Measurements from ENCODE around the gene NOTCH3.

Gene NOTCH3

DNA sequence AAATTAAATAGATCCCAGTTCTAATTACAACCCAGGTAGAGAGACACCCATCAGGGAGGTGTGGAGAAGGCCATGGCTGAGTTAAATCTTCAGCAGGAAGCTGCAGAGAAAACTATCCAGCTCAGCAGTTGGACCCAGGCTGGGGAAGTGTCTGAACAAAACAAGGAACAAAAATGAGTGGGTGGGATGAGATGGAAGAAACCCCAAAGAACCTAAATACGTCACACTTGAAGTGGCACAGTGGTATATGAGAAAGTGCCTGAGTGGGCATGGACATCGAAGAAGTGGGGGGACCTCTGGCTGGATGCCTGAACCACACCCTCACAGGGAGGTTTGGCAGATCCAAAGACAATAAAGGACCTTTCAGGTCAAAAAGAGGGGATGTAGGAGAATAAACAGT lies 35.0 kb upstream of the NOTCH3 start:
- no peak for DNase-seq (ENCODE audit: low spot score)

DNA sequence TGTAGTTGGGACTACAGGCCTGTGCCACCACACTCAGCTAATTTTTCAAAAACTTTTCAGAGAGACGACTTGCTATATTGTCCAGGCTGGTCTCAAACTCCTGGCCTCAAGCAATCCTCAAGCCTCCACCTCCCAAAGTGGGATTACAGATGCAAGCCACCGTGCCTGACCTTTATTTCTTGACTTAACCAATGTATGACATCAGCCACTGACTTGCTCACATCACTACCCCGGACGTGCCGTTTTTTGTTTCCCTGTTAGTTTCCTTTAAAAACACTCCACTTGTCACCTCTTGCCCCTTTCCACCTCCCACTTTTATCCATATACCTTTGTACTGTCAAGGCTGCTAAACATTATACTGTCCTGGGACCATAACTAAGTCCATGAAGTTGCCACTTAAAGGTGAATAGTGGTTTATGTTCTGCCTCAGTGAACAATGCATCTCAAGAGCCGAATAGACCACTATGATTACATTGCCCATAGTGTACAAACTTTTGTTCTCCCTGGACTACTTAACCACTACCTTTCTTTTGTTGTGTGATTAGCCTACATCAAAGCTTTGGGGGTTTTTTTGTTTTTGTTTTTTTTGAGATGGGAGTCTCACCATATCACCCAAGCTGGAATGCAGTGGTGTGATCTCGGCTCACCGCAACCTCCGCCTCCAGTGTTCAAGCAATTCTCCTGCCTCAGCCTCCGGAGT lies 33.8 kb upstream of the NOTCH3 start:
- no peak for DNase-seq (ENCODE audit: low spot score)

DNA sequence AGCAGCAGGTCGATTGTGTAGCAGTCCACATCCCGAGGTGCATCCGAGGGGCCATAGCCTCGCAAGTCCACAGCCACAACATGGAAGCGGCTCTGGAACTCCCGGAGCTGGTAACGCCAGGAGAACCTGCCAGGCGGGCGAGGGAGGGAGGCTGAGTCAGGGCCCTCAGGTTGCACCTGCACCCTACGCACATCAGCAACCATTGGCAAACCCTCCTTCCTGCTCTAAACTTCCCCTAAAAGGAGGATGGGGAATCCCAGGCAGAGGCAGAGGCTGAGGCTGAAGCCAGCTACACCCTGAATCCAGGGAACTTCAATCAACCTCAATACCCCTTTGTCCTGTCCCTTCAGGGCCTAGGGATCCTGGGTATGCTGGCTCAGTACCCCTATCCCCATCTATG lies 30.5 kb upstream of the NOTCH3 start:
- no peak for DNase-seq (ENCODE audit: low spot score)

DNA sequence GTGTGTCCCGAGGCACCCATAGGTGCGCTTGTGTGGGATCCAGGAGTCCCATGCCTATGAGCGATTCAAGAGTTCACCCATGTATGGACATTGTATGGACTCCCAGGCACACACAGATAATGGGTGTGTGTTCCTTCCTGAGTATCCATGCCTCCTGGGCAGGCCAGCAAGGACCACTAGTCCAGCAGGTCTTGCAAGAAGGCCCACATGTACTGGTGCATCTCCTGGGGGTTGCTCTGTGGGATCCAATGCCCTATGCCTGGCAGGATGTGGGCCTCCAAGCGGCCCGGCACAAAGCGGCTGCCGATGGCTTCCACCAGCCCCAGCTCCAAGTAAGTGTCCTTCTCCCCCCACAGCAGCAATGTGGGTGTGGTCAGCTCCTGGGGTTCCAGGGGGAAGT lies 26.5 kb upstream of the NOTCH3 start:
- no peak for DNase-seq (ENCODE audit: low spot score)

DNA sequence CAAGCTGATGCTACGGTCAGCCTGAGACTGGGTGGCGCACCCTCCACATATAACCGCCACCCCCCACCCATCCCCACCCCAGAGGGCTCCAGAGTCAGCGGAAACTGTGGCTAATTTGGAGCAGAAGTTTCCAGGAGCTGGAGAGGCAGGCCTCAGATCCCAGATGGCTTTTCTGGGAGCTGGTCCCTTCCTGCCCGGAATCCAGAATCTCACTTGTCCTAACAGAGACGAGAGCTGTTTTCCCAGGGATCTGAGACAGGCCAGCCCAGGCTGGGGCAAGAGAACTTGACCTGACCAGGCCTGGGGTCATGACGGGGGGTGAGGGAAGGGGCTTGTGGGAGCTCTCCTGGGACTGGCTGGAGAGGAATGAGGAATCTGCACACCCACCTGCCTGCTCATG lies 25.0 kb upstream of the NOTCH3 start:
- no peak for DNase-seq (ENCODE audit: low spot score)

DNA sequence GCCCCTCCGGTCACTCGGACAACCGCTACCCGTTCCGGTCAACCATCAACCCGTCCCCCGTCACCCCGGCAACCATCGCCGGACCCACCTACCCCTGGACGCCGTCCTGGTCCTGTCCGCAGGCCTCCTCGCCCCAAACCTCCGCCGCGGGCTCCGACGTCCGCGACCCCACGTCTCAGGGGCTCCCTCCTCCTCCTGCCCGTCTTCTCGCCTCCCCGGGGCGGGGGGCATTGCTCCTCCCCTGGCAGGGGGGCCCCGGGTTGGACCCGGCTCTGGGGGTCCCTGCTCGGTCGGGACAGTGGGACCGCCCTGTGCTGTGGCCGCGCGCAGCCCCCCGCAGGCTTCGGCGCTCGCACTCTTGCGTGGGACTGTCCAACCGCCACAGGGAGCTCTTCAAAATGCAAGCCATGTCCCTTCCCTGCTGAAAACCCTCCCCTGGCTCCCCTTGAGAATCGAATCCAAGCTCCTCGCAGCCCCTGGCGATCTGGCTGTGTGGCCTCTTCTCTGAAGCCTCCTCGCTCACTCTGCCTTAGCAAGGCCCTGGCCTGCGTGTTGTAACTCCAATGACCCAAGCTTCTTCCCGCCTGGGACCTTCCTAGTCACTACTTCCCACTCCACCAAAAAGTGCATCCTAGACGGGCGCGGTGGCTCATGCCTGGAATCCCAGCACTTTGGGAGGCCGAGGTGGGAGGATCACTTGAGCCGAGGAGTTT lies 23.0 kb upstream of the NOTCH3 start:
- DNase-seq (ENCODE audit: low spot score): no peak

DNA sequence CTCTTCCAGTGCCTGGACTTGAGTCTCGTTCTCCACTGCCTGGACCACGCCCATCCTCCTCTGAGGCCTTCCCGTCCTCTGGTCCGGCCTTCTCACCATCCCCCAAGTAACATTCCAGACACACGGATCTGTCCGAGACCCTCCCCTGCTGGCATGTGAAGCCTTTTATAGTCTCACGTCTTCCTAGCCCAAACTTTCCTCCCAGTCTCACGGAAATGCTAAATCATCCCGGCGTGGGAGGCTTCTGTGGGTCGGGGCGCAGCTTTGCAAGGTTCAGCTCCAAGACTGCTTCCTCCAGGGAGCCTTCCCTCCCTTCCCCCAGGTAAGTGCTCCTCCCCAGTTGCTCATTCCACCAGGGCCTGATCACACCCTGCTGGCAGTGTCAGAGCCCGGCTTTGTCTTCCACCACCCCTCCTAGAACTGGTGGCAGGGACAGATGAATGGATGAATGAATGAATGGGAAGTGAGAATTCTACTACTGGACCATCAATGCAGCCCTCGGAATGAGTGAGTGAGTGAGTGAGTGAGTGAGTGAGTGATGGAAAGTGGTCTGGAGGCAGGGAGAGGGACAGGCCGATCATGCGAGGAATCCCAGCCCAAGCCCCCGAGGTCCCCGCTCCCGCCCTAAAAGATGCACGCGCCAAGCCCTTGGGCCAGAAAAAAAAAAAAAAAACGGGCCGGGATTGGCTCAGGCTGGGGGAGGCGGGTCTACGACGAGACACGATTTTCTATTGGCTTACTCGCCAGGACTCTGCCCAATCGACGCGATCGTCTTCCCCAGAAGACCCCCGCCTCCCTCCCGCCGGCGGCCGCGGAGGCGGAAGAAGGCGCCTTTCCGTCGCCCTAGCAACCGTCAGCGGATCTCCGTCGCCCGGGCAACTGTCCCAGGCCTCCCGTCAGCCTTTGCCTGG lies 22.2 kb upstream of the NOTCH3 start:
- peak; percentile 99 for DNase-seq (ENCODE audit: low spot score)

DNA sequence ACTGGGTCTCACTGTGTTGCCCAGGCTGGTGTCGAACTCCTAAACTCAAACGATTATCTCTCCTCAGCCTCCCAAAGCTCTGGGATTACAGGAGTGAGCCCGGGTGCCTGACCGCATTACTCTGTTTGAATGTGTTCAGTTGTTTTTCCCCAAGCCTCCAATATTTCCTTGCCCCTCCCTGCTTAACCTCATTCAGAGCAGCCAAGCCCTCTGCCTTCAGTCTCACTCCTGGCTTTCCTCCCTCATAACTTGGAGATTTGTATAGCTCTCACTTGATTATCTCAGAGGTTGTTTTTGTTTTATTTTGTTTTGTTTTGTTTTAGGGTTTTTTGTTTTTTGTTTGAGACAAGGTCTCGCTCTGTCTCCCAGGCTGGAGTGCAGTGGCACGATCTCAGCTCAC lies 20.0 kb upstream of the NOTCH3 start:
- no peak for DNase-seq (ENCODE audit: low spot score)

DNA sequence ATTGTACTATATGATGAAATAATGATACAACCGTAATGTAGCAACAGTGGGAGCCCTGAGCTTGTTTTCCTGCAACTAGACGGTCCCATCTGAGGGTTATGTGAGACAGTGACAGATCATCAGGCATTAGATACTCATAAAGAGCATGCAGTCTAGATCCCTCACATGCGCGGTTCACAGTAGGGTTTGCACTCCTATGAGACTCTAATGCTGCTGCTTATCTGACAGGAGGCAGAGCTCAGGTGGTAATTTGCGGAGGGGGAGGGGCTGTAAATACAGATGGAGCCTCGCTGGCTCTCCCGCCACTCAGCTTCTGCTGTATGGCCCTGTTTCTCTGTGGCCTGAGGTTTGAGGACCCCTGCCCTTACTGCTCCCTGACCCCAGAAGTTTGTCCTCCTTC lies 17.7 kb upstream of the NOTCH3 start:
- no peak for DNase-seq (ENCODE audit: low spot score)

DNA sequence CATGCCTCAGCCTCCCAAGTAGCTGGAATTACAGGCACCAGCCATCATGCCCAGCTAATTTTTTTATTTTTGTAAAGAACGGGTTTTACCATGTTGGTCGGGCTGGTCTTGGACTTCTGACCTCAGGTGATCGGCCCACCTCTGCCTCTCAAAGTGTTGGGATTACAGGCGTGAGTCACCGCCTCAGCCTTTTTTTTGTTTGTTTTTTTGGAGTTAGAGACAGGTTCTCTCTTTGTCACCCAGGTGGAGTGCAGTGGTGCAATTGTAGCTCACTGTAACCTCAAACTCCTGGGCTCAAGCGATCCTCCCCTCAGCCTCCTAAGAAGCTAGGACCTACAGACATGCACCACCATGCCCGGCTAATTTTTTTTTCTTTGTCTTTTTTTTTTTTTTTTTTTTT lies 15.6 kb upstream of the NOTCH3 start:
- no peak for DNase-seq (ENCODE audit: low spot score)

DNA sequence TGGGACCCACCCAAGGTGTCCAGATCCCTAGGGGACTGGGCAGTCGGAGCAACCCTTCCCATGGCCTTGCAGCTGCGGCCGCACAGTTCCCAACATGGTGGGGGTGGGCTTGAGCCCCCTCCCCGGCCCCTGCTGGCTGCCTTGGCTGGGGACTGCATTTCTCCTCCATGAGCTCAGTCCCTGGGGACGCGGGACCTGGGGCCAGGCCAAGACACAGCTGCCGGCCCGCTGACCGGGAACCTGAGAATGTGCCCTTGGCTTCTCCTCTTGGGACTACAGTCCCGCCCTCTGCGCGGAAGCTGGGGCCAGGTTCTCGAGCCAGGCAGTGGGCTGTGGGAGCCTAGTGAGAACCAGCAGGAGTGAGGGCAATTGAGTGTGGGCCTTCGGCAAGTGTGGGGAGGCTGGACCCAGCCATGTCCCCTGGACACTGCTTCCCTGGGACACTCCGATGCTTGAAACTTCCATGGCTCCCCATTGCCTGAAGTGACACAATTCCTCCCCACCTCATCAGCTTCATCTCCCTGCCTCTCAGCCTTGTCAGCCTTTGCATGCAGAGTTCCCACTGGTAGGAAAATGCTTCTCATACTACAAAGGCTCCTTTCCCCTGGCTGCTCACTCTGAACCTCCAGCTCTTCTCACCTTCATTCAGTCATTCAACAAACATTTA lies 13.1 kb upstream of the NOTCH3 start:
- no peak for DNase-seq (ENCODE audit: low spot score)

DNA sequence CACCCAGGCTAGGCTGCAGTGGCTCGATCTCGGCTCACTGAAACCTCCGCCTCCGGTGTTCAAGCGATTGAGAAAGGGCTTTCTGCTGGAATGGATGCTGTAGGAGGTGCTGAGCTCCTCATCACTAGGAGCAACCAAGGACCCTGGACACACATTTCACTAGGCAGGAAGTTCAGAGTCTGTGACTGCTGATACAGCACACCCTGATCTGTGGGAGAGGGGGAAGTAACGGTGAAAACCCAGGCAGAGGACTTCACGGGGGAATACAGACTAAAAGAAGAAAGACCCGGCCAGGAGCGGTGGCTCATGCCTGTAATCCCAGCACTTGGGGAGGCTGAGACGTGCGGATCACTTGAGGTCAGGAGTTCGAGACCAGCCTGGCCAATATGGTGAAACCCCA lies 11.9 kb upstream of the NOTCH3 start:
- no peak for DNase-seq (ENCODE audit: low spot score)

DNA sequence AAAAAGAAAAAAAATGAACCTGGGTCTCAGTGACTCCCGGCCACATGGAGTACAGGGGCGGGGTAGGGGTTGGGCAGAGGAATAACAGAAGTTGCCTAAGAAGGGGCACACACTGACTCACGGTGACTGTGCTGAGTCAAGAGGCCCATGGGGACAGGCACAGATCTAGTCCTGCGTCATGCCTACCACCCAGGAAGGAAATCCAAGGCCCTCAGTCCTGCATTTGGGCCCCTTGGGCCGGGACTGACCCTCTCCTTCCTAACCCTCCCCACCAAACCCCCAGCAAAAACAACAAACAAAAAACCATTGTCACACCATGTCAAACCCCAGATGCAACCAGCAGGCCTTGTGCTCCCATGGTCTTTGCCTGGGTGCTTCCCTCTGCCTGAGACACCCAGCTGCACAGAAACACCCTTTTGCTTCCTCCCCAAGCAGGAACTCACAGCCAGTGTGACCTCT lies 9.6 kb upstream of the NOTCH3 start:
- no peak for DNase-seq (ENCODE audit: low spot score)

DNA sequence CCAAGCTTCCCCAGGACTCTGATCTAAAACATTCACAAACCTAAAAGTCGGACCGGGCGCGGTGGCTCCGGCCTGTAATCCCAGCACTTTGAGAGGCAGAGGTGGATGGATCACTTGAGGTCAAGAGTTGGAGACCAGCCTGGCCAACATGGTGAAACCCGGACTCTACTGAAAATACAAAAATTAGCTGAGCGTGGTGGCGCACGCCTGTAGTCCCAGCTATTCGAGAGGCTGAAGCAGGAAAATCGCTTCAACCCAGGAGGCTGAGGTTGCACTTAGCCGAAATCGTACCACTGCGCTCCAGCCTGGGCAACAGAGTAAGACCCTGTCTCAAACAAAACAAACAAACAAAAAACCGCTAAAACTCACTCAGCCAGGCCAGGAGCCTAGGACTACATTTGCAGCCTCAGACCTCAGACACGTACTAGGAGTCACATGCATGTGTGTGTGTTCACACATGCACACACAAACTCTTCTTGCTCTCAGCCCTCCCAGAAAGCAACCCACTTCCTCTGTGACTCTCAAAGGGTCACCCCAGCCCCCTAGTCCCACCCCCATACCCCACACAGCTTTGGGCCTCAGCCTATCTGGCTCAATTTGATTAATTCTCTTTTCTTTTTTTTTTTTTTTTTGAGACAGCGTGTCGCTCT lies 704 bp upstream of the NOTCH3 start:
- no peak for DNase-seq (ENCODE audit: low spot score)

DNA sequence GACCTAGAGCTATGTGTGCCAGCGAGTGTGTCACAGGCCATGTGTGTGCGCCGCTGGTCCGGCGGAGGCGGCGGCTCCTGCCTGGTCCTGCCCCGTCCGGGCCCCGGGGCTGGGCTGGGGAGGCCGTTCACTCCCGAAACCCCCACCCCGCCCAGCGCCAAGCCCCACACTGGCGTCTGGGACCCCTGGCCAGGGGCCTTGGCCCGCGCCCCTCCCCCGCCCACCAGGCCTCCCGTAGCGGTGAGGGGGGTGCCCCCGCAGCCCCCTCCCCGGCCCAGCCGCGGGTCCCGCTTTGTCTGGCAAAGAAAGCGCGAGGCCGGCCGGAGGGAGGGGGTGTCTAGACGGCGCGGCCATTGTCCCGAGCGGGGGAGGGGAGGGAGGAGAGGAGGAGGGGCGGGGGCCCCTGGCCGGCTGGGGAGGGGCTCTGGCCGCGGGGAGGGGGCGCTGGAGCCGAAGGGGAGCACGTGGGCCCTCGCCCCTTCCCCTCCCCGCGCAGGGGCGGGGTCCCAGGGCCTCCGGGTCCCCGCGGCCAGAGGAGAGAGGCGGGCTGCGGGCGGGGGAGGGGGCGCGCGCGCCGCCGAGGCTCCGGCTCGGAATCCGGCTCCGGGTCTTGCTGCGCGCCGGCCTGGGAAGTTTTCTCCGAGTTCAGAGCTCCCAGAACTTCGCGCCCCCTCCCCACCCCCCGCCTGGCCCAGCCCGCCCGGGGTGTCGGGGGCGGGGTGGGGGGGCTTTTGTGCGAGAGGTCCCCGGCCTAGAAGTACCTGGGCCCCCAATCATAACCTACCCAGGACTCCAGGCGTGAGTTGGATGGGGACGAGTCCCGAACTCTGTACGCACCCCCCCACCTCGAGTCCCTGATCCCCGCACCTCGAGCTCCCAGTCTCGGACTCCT lies 888 bp downstream of the NOTCH3 start:
- no peak for DNase-seq (ENCODE audit: low spot score)

DNA sequence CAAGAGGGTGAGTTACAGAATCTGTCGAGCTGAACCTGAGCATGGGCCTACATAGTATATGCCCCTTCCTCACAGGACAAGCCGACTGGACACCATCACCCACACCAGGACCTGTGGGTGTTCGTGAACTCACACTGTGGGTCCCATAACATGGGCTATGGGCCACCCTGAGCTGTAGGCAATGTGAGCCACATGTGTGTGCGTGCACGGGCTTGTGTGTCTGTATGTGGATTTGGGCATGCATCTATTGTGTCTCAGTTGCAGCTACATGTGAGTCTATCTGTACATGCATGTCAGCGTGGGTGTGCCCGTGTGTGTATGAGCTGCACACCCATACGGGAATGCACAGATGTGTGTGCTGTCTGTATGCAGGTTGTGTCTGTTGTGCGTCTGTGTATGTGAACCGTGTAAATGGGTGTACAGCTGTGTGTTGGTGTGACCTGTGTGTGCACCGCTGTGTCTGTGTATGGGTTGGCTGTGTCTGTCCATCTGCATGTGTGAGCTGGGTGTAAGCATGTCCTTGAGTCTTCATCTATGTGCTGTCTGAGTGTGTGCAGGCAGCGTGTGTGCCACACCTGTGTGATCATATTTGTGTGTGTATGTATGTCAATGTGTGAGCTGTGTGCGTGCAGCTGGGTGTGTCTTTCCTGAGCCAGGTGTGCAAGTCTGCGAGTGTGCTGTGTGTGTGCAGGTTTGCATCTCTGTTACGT lies 1.7 kb downstream of the NOTCH3 start:
- DNase-seq (ENCODE audit: low spot score): no peak

DNA sequence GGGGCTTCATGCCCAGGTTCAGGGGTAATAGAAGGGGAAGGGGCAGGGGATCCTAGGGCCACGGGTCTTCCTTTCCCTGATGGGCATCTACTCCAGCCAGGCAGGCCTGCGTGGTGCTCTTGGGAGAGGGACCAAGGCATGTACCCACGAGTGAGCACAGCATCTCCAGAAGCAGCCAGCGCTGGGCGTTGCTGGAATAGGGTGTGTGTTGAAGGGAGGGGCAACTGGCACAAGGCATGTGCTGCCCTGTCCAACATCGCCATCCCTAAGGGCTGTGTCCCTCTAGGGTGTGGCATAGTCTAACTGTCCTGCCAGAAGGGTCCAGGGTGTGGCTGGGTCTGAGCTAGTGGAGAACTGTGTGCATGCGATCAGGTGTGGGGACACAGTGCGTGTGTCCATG lies 2.9 kb downstream of the NOTCH3 start:
- DNase-seq (ENCODE audit: low spot score): no peak

DNA sequence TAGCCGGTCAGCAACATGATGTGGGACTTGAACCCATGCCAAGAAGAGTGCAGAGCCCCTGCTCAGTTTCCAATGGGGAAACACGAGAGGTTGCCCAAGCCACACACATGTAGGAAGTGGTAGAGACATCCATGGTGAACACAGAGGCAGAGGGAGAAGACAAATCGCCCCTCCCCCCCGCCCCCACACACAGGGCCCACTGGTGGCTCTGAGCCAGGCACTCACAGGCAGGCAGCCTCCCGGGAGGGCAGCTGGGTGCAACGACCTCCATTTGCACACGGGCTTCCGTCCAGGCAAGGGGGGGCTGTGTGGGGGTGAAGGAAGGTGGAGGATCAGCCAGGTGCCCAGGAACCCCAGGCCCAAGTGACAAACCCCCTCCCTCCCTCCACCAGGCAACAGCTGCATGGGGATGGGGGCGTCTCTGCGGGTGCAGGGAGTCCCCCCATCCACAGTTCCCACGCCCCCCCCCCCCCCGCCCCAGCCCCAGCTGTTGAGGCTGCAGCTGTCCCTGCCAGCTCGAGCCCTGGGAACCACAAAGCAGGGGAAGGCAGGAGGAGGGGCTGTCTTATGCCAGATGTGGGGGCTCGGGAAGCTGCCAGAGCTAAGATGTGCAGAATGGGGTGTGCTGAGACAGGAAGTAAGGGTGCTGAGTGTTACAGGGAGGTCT lies 3.4 kb downstream of the NOTCH3 start:
- DNase-seq (ENCODE audit: low spot score): no peak

DNA sequence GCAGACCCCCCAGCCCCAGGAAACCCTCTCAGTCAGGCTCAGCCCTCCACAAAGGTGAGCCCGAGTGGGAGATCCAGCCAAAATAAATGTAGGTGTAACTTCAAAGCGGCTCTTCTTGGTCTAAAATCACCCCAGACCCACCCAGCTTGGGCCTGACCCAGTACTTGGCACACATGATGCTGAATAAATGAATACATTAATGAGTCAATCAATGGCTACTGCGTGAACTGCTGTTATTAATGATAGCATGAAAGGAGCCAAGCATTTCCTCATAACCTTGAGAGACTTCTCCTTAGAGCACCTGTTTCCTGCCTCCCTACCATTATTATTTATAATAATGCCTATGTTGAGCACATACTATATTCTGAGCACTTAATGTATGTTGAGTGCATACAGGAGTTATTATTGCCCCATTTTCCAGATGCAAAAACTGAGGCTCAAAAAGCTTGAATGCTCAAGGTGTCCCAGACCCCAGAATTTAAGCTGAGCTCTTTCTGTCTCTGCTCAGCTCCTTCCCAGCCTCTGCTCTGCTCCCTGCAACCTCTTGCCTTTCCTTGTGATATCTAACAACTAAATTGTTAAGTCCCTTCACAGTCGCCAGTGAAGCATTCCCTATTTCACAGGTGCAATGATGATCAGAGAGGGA lies 4.3 kb downstream of the NOTCH3 start:
- no peak for DNase-seq (ENCODE audit: low spot score)
